Uterus (tissue), 4 donors: ENCODE measurements around the gene GABRB3. TPM values are rescaled to one million over a fixed set of nuclear protein-coding genes. Genes with fewer than 3 reads are reported as not detected.

Experiments used
- DNase-seq, 2 donors: peaks; one replicate each; pipeline ENCODE4 v3.0.0-alpha.2; 2019 to 2020
- H3K27ac ChIP-seq, 2 donors: fragments of 200-600 bp; sonication (generic); 1 replicate in 1 of 2; 2 replicates in 1 of 2; pipeline ENCODE4 v1.5.1; 2016 to 2018
- H3K27me3 ChIP-seq, 2 donors: fragments of 200-600 bp; sonication (generic); one replicate each; pipeline ENCODE4 v1.5.1; 2018 to 2019; ENCODE audit warnings: control low read depth in 1 of 2
- H3K36me3 ChIP-seq, 2 donors: fragments of 200-600 bp; sonication (generic); one replicate each; pipeline ENCODE4 v1.5.1; 2019; ENCODE audit warnings: control low read depth in 1 of 2
- H3K4me1 ChIP-seq, 2 donors: fragments of 200-600 bp; sonication (generic); one replicate each; pipeline ENCODE4 v1.5.1; 2018 to 2019; ENCODE audit warnings: control low read depth in 1 of 2
- H3K4me3 ChIP-seq, 2 donors: fragments of 200-600 bp; sonication (generic); 1 replicate in 1 of 2; 2 replicates in 1 of 2; pipeline ENCODE4 v1.5.1; 2018 to 2019; ENCODE audit warnings: mild to moderate bottlenecking in 1 of 2
- H3K9me3 ChIP-seq, 2 donors: fragments of 200-600 bp; sonication (generic); one replicate each; pipeline ENCODE4 v1.5.1; 2019; ENCODE audit warnings: control low read depth in 1 of 2
- CTCF ChIP-seq, 4 experiments: fragments of 200-600 bp in 2 of 4; fragments of 450-650 bp in 2 of 4; sonication (generic) in 2 of 4; IDR thresholded peaks; one replicate each; pipeline ENCODE4 v1.5.1; 2016 to 2019; ENCODE audit warnings: antibody characterized with exemption in 4 of 4, mild to moderate bottlenecking in 2 of 4, moderate library complexity in 1 of 4
- POLR2A ChIP-seq, 2 donors: fragments of 450-650 bp; IDR thresholded peaks; one replicate each; pipeline ENCODE4 v1.6.1; 2016; ENCODE audit warnings: antibody characterized with exemption in 2 of 2, mild to moderate bottlenecking in 1 of 2, moderate library complexity in 1 of 2
- intact Hi-C: fragments of 100-400 bp; cut with DNase I; formaldehyde crosslinking; loops from one replicate; pipeline ENCODE4 v1.15.1; 2023; ENCODE audit warnings: low total_unique reads
- total RNA-seq, 4 donors: library from RNA; depleted of rRNA in 3 of 4; stranded (reverse); fragments of >200 nt in 3 of 4; gene quantifications; one replicate each; pipeline versions ENCODE4 v1.1.0 to v1.2.4, GENCODE V29; 2014 to 2023
- donor health status: DM: yes; HTN: yes; CAD: no.

Gene GABRB3
- total RNA-seq, 4 donors from 2014 or later = 1.7 to 6.2 (median 1.8) TPM; not detected in 1

DNA sequence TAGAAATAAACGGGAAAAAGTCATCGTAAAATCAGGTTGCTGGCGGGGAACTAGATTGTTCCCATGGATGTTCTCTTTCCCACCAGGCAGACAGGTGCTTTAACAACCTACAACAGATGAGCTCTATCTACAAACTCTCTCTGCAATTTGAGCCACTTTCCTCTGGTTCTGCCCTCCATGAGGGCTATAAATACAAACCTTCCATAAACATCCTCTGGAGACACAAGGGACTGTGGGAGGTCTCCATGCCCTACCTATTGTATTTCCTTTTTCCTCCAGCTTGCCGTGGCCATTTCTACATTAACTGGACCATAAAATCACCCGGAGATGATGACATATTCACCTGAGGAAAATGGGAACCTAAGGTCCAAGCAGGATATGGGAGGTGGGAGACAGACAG is 151.1 kb downstream of the GABRB3 start:
- Histone ChIP-seq H3K27ac (no peak overlapping the region), H3K4me3 (no peak overlapping the region), H3K27me3 (no peaks in the 10 kb centered on the region), H3K9me3 (no peaks in the 10 kb centered on the region), H3K4me1 (no peaks in the 10 kb centered on the region), H3K36me3 (no peaks in the 10 kb centered on the region)
- intact Hi-C loops = no loop called here
- no peak for DNase-seq
- no peak for TF ChIP-seq CTCF (IDR thresholded peaks at IDR 0.05)
- TF ChIP-seq POLR2A (IDR thresholded peaks at IDR 0.05) = no peak

GRCh38 chr15:26620528-26621458 is 152.1 kb downstream of the GABRB3 start:
- DNase-seq = no peak
- H3K4me1 ChIP-seq = no peaks in the 10 kb centered on the region
- H3K9me3 ChIP-seq = no peaks in the 10 kb centered on the region
- no peak overlapping the region for H3K27ac ChIP-seq
- H3K4me3 ChIP-seq = no peak overlapping the region
- H3K27me3 ChIP-seq = no peaks in the 10 kb centered on the region
- TF ChIP-seq CTCF (IDR thresholded peaks at IDR 0.05) (no peak), POLR2A (IDR thresholded peaks at IDR 0.05) (no peak)
- H3K36me3 ChIP-seq = no peaks in the 10 kb centered on the region
- intact Hi-C loops = no loop called here

GRCh38 chr15:26615927-26616302 is 157.0 kb downstream of the GABRB3 start:
- Histone ChIP-seq H3K4me3 (no peak overlapping the region), H3K9me3 (no peaks in the 10 kb centered on the region), H3K27me3 (no peaks in the 10 kb centered on the region), H3K36me3 (no peaks in the 10 kb centered on the region), H3K4me1 (no peaks in the 10 kb centered on the region), H3K27ac (no peak overlapping the region)
- TF ChIP-seq POLR2A (IDR thresholded peaks at IDR 0.05) (no peak), CTCF (IDR thresholded peaks at IDR 0.05) (no peak)
- intact Hi-C loops = no loop called here
- DNase-seq = no peak

DNA sequence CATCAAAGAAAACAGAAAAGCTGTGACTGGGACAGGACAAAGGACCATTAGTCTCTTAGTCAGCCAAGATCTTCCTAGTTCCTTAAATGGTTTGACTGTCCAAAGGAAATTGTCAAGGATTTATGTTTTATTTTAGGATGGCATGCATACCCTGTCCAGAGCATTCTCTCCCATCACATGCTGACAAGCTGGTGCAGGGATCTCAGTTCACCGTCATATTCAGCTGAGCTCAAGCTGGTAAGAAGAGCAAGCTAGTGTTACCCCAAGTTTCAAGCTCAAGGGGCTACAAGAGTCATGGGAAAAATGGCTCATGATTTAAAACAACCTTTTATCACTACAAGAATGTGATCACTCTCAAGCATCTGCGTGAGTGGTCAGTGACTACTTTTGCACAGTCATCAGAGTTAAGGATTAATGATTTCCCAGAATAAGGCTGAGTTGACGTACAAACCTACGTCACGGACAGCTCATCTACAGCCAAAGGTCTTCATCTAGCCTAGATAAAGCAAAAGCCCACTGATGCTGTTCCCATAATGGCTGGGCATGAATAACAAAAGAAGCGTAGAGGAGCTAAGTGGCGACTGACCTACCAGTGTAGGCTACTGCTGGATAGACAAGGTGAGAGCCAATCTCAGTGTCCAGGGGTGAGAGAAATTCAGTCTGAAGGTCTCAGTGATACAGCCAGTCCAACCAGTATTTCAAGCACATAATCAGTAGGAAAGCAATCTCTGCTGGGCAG is 157.5 kb downstream of the GABRB3 start:
- intact Hi-C loops = no loop called here
- Histone ChIP-seq H3K4me3 (no peak overlapping the region), H3K9me3 (no peaks in the 10 kb centered on the region), H3K27ac (no peak overlapping the region), H3K27me3 (no peaks in the 10 kb centered on the region), H3K4me1 (no peaks in the 10 kb centered on the region), H3K36me3 (no peaks in the 10 kb centered on the region)
- no peak for DNase-seq
- TF ChIP-seq POLR2A (IDR thresholded peaks at IDR 0.05) (no peak), CTCF (IDR thresholded peaks at IDR 0.05) (no peak)

DNA sequence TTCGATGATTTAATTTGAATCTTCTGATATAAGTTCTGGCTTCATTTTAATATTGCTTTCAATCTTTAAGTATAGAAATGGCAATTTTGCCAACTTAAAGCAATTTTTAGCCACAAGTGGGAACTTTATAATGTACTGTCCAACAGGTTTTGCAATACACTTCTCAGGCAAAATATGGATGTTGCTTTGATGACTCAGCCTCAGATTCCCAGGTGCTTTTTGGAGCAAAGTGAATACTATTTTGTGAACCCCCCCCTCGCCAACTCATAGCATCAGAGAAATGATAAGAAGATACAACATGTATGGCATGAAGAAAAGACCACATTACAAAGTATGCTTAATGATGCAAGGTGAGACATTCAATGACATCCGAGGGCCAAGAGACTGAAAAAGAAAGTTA is 158.1 kb downstream of the GABRB3 start:
- Histone ChIP-seq H3K36me3 (no peaks in the 10 kb centered on the region), H3K27ac (no peak overlapping the region)
- intact Hi-C loops = no loop called here

More for the DNA sequence above, 158.1 kb downstream of the GABRB3 start:
- no peaks in the 10 kb centered on the region for H3K9me3 ChIP-seq
- H3K4me3 ChIP-seq = no peak overlapping the region
- no peak for DNase-seq
- no peak for TF ChIP-seq CTCF (IDR thresholded peaks at IDR 0.05)
- no peak for TF ChIP-seq POLR2A (IDR thresholded peaks at IDR 0.05)
- no peaks in the 10 kb centered on the region for H3K27me3 ChIP-seq
- H3K4me1 ChIP-seq = no peaks in the 10 kb centered on the region
